Amygdala (tissue), 56 donors: ENCODE data around the gene SERAC1.

Experiments used
- DNase-seq, 56 donors: peaks; one replicate each; lab custom pipeline; 2025; lab: John Stamatoyannopoulos, UW

Gene SERAC1

GRCh38 chr6:158061709-158062461, 106.2 kb downstream of the SERAC1 start:
- no peak for DNase-seq

DNA sequence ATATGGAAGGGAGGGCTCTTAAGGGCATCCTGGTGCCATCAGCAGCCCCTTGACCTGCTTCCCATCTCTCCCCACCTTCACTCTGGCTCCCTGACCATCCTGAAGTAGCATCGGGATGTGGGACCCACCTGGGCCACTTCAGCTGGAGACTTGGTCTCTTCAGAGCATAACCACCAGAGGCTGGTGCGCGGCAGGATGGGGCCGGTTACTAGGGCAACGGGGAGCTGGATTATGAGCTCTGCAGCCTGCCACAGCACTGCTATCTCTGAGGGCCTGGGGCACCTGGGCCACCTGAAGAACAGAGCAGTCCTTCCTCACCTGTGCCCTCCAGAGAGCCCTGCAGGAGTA, 106.7 kb downstream of the SERAC1 start:
- DNase-seq, result peak in 2 of 56 donors; percentile 20 to 24

GRCh38 chr6:158060455-158061360, 107.4 kb downstream of the SERAC1 start:
- DNase-seq, result peak in 38 of 56 donors; percentile 17 to 89 (median 51)
